ENCODE measurements around the gene PP2D1.
"Not testable (repeated sequence)": the region's sequence is repeated elsewhere in the genome, so short reads cannot be mapped to it uniquely, and the experiment has no call there.

PP2D1 gene

DNA sequence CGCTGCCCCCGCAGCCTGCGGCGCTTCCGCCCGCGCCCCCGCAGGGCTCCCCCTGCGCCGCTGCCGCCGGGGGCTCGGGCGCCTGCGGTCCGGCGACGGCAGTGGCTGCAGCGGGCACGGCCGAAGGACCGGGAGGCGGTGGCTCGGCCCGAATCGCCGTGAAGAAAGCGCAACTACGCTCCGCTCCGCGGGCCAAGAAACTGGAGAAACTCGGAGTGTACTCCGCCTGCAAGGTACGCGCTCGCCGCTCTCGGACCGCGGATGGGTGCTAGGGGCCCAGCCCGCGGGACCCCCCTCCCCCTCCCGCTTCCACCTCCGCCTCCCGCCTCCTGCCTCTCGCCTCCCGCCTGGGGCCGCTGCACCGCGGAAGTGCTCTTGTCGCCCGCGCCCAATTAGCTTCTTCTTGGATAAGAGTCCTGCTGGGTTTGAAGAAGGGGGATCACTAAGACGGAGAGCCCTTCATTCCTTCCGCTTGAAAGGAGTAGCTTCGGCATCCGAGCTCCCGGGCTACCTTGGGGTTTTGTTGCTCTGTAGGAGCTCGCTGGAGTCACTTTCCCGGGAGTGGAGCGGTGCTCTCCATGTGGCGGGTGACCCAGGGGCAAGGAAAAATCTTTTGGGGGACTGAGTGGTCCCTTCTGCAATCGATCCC lies 28.6 kb upstream of the PP2D1 start:
- peak; percentile 18 for DNase-seq (ENCODE audit: low read depth, low spot score)

DNA sequence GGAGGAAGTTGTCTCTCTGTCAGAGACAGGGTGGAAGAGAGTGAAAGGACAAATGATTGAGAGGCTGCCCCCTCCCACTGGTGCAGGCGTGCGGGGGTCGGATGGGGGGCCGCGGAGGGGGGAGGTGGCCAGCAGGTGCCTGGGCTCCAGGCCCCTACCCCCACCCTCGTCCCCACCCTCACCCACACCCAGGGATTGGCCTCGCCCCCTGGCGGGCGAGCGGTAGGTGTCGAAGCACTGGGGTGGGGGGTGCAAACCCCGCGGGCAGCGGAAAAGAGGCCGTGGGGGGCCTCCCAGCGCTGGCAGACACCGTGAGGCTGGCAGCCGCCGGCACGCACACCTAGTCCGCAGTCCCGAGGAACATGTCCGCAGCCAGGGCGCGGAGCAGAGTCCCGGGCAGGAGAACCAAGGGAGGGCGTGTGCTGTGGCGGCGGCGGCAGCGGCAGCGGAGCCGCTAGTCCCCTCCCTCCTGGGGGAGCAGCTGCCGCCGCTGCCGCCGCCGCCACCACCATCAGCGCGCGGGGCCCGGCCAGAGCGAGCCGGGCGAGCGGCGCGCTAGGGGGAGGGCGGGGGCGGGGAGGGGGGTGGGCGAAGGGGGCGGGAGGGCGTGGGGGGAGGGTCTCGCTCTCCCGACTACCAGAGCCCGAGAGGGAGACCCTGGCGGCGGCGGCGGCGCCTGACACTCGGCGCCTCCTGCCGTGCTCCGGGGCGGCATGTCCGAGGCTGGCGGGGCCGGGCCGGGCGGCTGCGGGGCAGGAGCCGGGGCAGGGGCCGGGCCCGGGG lies 27.9 kb upstream of the PP2D1 start, which contains the start of gene KAT2B:
Gene KAT2B (plus strand): TSS at position 682 of the 783 bp plus-strand sequence. CDS start 32 bp downstream, at position 714.
- no peak for DNase-seq (ENCODE audit: low read depth, low spot score)

DNA sequence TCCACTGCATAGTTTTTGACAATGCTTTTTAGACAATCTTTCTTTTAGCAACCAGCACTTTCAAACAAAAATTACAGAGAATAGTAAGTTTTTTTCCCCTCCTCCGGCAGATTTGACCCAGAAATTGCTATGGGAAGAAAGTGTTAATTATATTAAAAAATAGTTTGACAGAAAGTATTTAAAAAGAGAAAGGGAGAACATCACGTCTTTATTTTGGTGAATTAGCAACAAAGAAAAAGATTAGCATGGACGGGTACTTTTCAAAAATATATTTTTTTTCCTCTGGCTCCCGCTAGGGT lies 27.4 kb upstream of the PP2D1 start:
- DNase-seq (ENCODE audit: low read depth, low spot score) = no peak

DNA sequence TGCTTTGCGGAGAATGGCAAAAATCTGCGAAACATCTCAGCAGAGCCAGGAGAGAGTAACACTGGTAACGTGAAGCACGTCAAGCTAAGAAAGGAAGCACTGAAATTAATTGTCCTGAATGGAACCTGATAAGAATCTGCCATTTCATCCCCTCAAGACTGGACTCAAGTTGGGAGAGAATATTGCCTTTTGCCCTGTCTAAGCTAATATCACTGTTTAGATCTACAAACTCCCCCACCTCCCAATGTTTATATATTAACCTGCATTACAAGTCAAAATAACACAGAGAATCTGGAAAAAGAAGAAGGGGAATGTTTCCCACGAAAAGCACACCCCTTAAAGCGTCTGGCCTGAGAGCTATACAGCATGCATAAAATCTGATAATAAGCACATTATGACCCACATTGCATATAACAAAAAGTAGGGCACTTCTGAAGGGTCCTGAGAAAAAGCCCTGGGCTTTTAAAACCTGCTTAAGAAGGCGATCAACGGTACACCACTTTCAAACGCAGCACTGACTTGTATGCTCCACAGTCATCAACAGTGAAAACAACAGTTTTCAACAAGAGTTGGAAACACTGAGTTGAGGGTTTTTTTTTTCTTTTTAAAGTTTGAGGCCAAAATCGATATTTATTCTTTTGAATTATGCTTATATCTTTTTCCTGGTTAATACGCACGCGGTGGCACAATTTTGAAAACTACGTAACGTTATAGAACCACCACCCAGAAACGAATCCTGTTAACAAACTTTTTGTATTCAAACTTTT lies 26.8 kb upstream of the PP2D1 start:
- no peak for DNase-seq (ENCODE audit: low read depth, low spot score)

DNA sequence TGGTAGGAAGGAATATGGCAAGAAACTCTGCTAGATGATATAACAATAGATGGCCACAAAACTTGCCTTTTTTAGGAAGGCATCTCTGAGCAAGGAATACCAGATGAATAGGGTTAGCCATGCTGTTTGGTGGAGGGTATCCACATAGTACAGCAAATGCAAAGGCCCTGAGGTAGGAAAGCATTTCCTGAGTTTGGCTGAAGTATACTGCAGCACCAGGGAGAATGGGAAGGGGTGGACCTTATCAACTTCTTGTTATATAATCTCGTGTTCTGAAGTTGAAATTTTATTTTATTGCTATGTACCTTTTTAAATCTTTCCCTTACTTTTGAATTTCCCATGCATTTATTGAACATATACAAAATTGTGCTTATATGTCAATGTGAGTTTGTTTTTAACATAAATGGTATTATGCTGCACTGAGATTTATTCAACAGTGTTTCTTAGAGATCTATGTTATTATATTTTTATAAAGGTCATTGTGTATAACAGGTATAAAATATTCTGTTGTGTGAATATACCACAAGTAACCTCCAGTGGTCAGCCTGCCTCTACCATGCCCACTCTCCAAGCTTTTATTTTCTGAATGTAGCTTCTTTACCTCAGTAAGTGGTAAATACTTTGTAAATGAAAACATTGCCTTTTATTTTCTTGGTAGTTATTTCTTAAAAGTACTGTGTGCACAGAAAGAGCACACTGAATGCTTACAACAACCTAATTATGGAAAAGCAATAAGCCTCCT lies 25.4 kb upstream of the PP2D1 start:
- no peak for DNase-seq (ENCODE audit: low read depth, low spot score)

DNA sequence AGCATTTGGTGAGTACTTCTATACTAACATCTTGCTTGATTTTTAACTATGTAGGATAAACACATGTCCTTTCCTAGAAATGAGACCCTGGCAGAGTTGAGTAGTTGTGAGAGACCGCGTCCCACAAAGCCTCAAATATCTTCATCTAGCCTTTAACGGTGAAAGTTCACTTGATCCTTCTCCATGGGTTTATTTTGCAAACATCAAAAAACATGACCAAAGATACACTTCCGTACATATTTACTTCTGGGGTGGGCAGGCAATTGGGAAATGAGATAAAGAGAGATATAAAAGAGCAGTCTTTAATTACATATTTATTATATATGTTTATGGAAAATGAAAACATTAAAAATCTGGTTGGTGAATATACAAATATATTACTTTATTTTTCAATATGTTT lies 23.0 kb upstream of the PP2D1 start:
- DNase-seq (ENCODE audit: low read depth, low spot score) = no peak

DNA sequence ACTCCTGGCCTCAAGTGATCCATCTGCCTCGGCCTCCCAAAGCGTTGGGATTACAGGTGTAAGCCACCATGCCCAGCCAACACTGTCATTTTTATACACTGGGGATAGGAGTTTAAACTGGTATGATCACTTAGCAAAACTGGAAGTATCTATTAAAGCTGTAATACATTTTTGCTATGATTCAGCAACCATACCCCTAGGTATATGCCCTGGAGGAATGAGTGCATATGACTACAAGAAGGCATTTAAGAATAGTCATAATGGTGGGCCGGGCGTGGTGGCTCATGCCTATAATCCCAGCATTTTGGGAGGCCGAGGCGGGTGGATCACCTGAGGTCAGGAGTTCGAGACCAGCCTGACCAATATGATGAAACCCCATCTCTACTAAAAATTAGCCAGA lies 19.9 kb upstream of the PP2D1 start:
- not testable (repeated sequence) for DNase-seq (ENCODE audit: low read depth, low spot score)

DNA sequence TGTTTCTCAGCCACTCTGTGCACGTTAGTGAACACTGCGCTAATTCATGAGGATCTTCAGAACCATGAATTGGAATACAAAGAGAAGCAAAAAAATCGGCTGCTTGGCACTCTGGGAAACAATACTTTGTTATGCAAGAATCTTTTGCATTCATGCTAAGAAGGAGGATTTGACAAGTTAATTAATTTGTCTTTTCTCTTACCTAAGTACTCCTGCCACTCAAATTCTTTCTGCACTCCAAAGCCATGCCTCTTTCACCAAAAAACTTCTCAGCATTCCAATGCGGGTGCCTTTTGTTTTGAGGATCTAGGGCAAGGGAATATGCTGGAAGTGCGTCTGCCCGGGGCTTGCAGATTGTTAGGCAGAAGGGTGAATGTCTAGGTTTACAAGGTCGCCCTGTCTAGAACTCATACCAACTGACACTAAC lies 16.9 kb upstream of the PP2D1 start:
- DNase-seq (ENCODE audit: low read depth, low spot score) = no peak

DNA sequence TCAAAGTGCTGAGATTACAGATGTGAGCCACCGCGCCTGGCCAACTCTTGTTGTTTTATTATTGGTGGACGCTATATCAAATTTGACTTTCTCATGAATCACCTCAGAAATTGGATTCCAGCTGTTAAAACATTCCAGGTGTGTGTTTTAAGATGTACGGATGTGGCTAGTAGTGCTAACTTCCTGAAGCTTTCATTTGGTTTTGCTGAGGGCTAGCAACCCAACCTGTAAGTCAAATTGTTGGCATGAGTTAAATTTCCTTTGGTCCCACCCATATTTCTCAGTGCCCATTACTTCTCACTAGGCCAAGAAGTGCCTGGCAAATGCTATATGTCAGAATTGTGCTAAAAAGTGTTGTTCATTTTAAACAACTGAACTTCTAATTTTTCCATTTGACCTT lies 15.1 kb upstream of the PP2D1 start:
- no peak for DNase-seq (ENCODE audit: low read depth, low spot score)

DNA sequence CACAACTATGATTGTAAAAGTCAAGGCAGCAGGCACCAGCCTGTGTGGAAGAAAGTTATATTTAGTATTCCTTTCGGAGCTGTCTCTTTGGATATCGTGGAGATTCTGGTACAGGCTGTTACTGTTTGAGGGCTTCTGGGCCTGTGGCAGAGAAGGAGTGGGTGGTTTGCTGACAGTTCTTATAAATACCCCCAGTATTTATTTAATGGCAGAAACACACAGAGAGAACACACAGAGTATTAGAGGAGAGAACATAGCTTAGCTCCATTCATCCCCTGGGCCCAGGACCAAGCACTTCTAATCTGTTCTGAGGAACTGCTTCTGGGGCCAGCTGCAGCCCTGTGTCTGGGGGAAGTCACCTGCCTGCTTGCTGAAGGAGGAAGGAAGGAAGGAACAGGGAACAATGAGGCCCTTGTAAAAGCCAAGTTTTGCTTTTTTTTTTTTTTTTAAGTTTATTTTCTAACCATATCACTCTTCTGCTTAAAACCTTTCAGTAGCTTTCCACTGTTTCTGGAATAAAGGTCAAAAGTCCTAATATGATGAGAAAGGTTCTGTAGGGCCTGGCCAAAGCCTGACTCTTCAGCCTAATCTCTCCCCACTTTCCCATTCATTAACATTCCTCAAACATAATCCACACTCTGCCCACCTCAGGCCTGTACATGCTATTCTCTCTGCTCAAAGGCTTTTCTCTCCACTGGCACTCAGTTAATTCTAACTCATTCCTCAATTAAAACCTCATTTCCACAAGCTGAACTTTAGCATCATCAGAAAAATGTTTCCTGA lies 11.8 kb upstream of the PP2D1 start:
- no peak for DNase-seq (ENCODE audit: low read depth, low spot score)

DNA sequence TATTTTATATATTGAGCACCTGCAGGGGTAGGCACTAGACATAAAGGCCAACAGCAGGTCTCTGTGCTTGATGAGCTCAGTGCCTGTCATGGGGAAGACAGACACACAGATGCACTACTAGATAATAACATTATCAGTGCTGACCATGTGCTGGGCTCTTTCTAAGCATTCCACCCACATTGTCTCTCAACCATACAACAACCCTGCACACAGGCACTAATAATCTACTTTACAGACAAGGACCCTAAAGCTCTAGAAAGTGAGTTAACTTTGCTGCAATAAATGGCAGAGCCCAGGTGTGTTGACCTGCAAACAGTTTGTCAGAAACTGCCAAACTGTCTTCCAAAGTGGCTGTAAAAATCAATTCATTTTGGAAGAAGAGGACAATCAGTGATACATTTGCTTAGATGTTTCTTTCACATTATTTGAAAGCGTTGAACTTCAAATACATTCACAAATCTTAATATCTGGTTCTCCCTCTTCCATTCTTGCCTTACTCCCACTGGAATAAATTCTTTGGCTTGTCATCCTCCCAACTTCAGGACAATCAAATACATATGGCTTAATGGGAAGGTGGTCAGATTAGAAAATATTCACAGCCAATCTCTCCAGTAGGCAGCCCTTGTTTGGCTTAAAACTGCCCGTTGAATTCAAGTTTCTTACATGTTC lies 11.0 kb upstream of the PP2D1 start:
- DNase-seq (ENCODE audit: low read depth, low spot score) = no peak

DNA sequence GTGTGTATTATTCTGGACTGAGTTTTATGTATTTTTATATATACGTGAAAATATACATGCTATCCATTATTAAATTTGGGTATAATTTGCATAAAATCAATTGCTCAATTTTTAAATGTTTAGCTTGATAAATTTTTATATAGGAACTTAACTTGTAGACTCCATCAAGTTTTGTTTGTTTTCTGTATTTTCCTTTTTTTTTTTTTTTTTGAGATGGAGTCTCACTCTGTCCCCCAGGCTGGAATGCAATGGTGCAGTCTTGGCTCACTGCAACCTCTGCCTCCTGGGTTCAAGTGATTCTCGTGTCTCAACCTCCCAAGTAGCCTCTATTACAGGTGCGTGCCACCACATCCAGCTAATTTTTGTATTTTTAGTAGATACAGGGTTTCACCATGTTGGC lies 4.0 kb upstream of the PP2D1 start:
- DNase-seq (ENCODE audit: low read depth, low spot score) = not testable (repeated sequence)

DNA sequence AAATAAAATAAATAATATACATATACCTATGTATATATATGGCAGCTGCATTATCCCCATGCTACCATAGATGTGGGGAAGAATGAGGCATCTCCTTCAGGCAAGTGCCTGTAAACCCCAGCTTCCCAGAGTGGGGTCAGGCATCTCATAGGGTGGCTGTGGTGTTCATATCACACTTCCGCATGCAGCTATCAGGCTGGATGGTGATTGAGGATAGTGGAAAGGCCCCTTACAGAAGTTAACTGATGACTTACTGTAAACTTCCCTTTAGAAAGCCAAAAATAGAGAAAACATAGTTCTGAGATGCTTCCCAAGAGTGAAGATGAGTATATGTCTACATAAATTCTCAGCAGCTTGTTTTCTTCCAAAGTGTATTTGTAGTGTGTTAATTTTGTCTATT lies 3.5 kb upstream of the PP2D1 start:
- DNase-seq (ENCODE audit: low read depth, low spot score) = no peak

DNA sequence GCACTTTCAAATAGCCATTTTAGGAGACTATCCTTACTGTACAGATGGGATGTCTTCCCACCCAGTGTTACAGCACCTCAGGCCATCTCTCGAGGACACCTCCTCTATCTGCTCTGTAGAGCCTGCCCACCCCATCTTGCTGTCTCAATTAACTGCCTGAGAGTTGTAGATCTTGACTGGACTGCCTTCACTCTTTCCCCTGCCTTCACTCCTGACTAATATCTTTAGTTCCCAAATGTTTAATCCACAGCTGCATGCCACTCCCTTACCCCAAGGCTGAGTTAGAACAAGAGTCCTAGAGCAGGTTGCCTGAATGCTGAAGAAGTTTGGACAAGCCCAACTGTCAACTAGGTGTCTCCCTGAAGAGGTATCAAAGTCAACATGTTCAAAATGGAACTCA lies 1.3 kb upstream of the PP2D1 start:
- DNase-seq (ENCODE audit: low read depth, low spot score) = no peak

DNA sequence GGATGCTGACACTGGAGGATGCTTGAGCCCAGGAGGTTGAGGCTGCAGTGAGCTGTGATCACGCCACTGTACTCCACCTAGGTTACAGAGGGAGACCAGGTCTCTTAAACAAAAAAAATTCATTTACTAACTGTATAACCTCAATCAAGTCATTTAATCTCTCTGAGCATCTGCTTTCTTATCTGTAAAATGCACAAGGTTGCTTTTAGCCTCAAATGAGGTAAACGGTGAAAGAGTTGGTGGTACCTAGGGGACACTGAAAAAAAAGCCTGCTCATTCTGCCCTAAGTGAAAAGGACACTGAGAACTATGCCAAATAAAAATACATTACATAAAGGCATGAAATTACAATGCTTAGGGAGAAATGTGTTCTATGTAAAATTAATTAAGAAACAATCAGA lies 3.4 kb downstream of the PP2D1 start:
- no peak for DNase-seq (ENCODE audit: low read depth, low spot score)

DNA sequence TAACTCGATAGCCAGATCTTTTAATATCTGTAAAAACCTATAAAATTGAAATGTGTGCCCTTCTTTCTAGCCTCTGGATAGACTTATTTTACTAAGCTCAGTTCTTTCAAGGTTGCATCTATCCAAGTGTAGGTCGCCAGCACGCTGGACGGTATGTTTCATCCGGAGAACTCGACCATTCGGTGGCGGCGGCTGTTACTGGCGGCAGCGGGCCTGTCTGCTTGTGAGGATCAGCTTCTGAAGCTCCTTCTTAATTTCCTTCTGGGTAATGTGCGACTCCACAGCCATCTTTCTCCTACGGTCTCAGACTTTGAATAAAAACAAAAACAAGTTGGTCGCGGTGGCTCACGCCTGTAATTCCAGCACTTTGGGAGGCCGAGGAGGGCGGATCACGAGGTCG lies 4.1 kb downstream of the PP2D1 start:
- DNase-seq (ENCODE audit: low read depth, low spot score) = no peak

DNA sequence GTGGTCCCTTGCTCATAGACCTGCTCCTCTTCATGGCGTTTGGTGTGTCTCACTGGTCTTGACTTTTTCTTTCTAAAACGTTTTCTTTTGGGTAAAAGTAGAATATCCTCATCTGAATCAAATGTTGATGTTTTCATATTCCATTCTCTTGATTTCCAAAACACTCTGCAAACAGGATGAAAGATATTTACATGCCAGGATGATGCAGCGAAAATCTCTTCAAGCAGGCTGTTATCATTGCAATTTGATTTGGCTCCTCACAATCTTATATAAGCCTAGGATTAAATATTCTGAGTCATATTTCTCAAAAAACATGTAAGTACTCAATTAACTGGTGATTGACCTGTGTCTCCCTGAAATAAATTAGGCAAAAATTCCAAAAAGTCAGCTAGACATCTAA lies 10.1 kb downstream of the PP2D1 start:
- no peak for DNase-seq (ENCODE audit: low read depth, low spot score)

DNA sequence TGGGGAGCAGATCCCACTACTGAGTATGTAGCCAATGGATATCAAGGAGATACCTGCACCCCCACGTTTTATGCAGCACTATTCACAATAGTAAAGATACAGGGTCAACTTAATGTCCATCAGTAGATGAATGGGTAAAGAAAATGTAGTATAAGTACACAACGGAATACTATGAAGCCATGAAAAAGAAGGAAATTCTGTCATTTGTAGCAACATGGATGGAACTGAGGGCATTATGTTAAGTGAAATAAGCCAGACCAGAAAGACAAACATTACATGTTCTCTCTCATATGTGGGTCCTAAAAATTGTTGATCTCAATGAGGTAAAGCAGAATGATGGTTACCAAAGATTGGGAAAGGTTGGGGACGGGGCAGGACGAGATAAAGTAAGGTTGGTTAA lies 14.6 kb downstream of the PP2D1 start:
- DNase-seq (ENCODE audit: low read depth, low spot score) = no peak

DNA sequence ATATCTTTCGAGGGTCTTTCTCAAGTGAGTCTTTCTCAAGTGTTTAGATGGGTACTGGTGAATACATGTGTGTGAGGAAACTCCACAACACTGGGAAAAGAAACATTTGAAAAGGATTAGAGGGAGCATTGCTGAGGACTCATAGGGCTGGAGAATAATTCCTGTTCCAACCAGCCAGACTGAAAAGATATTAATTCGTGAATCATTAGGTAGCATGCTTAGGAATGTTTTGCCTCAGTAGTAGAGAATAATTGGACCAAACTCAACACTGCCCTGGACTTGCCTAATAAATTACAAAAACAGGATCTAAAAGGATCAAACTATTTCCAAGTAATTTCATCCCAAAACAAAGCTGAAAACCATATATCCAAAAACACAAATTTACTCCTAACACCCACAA lies 17.3 kb downstream of the PP2D1 start:
- DNase-seq (ENCODE audit: low read depth, low spot score) = no peak

DNA sequence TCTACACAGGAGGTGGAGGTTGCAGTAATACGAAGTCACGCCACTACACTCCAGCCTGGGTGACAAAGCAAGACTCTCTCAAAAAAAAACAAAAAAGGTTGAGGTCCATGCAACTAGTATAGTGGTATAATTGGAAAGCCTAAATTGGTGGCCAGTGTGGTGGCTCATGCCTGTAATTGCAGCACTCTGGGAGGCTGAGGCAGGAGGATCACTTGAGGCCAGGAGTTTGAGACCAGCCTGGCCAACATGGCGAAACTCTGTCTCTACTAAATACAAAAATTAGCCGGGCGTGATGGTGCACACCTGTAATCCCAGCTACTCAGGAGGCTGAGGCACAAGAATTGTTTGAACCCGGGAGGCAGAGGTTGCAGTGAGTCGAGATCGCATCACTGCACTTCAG lies 23.2 kb downstream of the PP2D1 start:
- DNase-seq (ENCODE audit: low read depth, low spot score) = not testable (repeated sequence)

DNA sequence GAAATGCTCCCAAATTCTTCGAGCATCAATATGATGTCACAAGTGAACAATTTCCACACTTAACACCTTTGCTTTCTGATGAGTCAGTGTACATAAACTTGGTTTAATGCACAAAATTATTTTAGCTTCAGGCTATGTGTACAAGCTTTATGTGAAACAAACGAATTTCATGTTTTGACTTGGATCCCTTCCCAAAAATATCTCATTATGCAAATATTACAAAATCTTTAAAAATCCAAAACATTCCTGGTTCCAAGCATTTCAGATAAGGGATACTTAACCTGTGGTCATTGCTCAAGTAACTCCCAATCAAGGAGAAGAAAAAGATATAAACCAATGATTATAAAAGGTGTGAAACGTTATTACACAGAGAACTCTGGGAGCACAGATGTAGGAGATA lies 40.0 kb downstream of the PP2D1 start:
- DNase-seq (ENCODE audit: low read depth, low spot score) = no peak

Data from brain pericyte (primary cell).